HG03159 (cell line): ENCODE data around the gene TLR9.
"Not testable (repeated sequence)": the region's sequence is repeated elsewhere in the genome, so short reads cannot be mapped to it uniquely, and the experiment has no call there.

Experiments used
- ATAC-seq: cut with Tn5 transposase; IDR thresholded peaks from one replicate; pipeline ENCODE4 v1.9.1; 2021; ENCODE audit warnings: mild to moderate bottlenecking, moderate library complexity; ENCODE audit not compliant: unreplicated experiment

The TLR9 gene

DNA sequence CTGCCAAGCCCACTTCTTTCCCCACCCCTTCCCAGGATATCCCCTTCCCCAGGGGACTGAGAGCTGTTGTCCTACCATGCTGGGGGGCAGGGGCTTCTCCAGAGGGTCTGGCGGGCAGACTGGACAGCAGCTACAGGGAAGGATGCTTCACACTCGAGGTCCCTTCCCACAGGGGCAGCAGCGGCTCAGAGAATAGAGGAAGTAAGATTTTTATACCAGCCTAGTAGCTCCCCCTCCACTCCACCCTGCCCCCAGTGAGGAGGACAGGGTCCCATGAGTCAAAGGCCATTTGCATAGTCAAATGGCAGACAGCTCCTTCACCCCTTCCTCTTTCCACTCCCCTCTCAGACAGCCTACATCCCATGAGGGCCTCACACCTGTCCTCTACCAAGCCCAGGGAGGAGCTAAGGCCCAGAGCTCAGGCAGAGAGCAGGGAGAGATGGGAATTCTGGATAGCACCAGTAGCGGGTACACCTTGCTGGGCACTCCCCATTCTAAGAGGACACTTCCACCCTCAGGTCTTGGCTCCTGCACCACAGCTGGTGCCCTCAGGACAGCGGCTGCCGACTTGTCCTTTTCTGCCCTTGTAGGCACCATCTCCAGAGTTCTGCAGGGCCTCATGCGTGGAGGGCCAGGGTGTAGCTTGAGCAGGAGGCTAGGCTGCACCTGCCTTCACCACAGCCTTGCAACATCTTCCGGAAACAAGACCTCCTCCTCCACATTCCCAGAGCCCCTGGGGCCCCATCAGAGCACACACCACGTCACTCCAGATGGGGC lies at the start of gene TLR9:
Gene TLR9, minus strand, starts transcription at position 194 of the 777 bp plus-strand sequence. Its CDS starts 116 bp downstream, at position 78.
- peak; percentile 76 for ATAC-seq

- ATAC-seq, result not testable (repeated sequence)
Observed at GRCh38 chr3:52274781-52275180, 49.3 kb upstream of the TLR9 start.

- ATAC-seq, result no peak
Observed at GRCh38 chr3:52272831-52273230, 47.4 kb upstream of the TLR9 start.

DNA sequence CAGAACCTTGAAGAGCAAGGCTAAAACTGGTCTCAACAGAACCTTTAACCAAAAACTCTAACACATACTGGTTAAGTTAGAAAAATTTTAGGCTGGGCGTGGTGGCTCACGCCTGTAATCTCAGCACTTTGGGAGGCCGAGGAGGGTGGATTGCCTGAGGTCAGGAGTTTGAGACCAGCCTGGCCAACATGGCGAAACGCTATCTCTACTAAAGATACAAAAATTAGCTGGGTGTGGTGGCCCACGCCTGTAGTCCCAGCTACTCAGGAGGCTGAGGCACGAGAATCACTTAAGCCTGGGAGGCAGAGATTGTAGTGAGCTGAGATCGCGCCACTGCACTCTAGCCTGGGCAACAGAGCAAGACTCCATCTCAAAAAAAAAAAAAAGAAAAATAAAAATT lies 46.7 kb upstream of the TLR9 start:
- ATAC-seq, result not testable (repeated sequence)

GRCh38 chr3:52270252-52270754 lies 44.9 kb upstream of the TLR9 start:
- no peak for ATAC-seq

- no peak for ATAC-seq
Observed at GRCh38 chr3:52269776-52270175, 44.3 kb upstream of the TLR9 start.

GRCh38 chr3:52268036-52268435 lies 42.6 kb upstream of the TLR9 start:
- no peak for ATAC-seq

DNA sequence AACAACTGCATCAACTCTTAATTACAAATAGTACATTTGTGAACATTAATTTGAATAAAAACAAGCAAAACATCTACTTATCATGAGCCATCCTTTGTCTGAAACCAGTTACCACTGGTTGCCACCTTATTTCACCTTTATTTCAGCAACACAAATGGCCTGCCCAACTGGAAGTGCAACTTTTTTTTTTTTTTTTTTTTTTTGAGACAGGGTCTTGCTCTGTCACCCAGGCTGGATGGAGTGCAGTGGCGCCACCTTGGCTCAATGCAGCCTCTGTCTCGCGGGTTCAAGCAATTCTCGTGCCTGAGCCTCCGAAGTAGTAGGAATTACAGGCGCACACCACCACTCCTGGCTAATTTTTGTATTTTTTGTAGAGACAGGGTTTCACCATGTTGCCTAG lies 39.9 kb upstream of the TLR9 start:
- no peak for ATAC-seq

DNA sequence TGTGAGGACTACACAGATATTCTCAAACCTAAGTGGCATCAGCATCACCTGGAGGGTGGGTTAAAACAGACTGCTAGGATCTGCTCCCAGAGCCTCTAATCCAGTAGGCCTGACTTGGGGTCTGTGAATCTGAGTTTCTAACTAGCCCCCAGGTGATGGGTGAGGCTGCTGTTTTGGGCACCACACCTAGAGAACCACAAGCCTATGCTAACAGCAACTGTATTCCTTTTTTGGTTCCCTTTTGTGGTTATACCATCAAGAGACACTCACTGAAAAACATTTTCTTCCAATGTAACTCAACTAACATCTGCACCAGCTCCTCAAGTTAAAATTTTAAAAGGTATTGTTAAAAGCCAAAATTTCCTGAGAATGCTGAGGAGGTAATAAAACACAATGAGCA lies 37.0 kb upstream of the TLR9 start:
- ATAC-seq, result no peak

- no peak for ATAC-seq
Observed at GRCh38 chr3:52259448-52259847, 34.0 kb upstream of the TLR9 start.

DNA sequence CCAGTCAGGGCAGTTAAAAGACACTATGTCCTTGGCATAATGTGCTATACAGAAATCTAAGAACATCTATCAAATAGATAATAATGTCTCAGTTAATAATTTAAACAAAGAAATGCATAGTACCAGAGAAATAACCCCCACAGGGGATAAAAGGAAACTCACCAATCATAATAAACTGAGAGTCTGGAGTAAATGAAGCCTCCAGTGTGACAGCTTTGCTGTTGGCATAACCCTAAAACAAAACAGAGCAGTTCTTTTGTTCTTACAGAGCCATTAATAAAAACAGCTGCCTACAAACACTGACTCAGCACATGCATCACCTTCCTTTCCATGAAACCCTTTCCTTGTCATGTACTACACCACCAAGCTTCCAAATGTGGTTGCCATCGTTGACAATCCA lies 33.6 kb upstream of the TLR9 start:
- ATAC-seq, result no peak

GRCh38 chr3:52257911-52258310 lies 32.5 kb upstream of the TLR9 start:
- ATAC-seq, result no peak

- no peak for ATAC-seq
Observed at GRCh38 chr3:52256622-52257021, 31.2 kb upstream of the TLR9 start.

DNA sequence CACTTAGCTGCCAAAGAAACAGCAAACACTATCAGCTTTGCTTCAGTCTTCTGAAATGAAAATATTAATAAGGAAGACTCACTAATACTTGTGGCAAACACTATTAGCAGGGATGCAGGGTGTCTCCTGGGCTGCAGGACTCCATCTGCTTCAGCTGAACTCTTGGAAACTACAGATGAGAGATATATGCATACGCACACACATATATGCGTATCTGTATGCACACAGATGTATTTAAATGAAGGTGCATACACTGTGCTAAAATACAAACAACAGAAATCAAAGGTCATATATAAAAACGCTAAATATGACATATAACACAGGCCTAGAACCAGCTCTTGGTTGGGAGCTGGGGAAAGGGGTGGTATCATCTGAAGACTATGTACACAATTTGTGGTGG lies 30.7 kb upstream of the TLR9 start:
- no peak for ATAC-seq

DNA sequence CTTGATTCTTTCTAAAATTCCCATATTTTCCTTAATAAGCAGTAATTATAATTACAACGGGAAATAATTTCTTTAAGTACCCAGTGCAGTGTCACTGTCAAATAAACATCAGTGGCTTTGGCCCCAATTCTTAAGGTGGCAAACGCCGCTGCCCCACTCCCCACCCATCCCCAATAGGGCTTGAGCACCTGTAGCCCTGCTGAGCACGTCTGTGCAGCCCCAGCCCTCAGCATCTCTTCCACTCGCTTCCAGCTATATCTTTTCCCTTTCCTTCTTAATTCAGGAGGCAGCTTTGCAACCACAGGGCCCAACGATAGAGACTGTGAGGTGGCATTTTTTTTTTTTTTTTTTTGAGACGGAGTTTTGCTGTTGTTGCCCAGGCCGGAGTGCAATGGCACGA lies 29.2 kb upstream of the TLR9 start:
- ATAC-seq, result no peak

GRCh38 chr3:52253314-52254304 lies 28.2 kb upstream of the TLR9 start:
- ATAC-seq, result peak; percentile 91

GRCh38 chr3:52250122-52250521 lies 24.7 kb upstream of the TLR9 start:
- no peak for ATAC-seq

GRCh38 chr3:52249683-52250082 lies 24.2 kb upstream of the TLR9 start:
- ATAC-seq, result no peak

GRCh38 chr3:52248816-52249547 lies 23.5 kb upstream of the TLR9 start:
- ATAC-seq, result no peak

- no peak for ATAC-seq
Observed at GRCh38 chr3:52248165-52248541, 22.7 kb upstream of the TLR9 start.
